Subcutaneous adipose tissue (tissue), 4 donors: ENCODE data around the gene PNMA1. TPM values are rescaled to one million over a fixed set of nuclear protein-coding genes. Genes with fewer than 3 reads are reported as not detected.

Experiments
- CTCF ChIP-seq: fragments of 450-650 bp; IDR thresholded peaks from one replicate; pipeline ENCODE4 v1.5.1; 2016; ENCODE audit warnings: low read depth, mild to moderate bottlenecking, control low read depth, antibody characterized with exemption, moderate library complexity
- total RNA-seq, 4 donors: library from RNA; depleted of rRNA; stranded (reverse); fragments of >200 nt; gene quantifications; one replicate each; pipeline ENCODE4 v1.1.0, GENCODE V29; 2016

The PNMA1 gene
- total RNA-seq, 4 donors from 2014 or later: 21.2 to 31.1 (median 23.4) TPM

GRCh38 chr14:73709904-73710469 lies 4.2 kb downstream of the PNMA1 start:
- no peak for TF ChIP-seq CTCF

GRCh38 chr14:73700325-73700724 lies 13.9 kb downstream of the PNMA1 start:
- TF ChIP-seq CTCF: no peak

GRCh38 chr14:73696466-73697400 lies 17.5 kb downstream of the PNMA1 start:
- TF ChIP-seq CTCF: no peak

GRCh38 chr14:73695997-73696396 lies 18.2 kb downstream of the PNMA1 start:
- TF ChIP-seq CTCF: no peak

- TF ChIP-seq CTCF: no peak
Measured at GRCh38 chr14:73695082-73695481, 19.1 kb downstream of the PNMA1 start.

- no peak for TF ChIP-seq CTCF
Measured at GRCh38 chr14:73694083-73694482, 20.1 kb downstream of the PNMA1 start.

- no peak for TF ChIP-seq CTCF
Measured at GRCh38 chr14:73686901-73687300, 27.3 kb downstream of the PNMA1 start.
